Measurements from ENCODE around the gene ZNF593OS.

The ZNF593OS gene

DNA sequence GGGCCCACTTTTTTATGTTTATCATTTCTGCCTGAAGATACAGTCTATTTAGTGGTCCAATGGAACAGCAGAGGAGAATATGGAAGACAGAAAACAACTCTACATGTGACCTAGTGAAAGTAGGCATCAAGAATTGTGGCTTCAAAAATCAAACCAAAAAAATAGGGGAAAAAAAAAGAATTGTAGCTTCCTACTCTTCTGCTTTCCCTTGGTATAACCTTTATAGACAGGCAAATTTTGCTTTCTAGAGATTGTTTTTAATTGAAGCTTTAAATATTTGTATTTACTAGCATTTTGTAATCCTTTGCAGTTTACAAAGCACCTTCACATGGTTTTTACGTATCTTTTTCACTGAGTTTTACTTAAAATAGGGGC is 45.7 kb downstream of the ZNF593OS start:
- no peak for DNase-seq

DNA sequence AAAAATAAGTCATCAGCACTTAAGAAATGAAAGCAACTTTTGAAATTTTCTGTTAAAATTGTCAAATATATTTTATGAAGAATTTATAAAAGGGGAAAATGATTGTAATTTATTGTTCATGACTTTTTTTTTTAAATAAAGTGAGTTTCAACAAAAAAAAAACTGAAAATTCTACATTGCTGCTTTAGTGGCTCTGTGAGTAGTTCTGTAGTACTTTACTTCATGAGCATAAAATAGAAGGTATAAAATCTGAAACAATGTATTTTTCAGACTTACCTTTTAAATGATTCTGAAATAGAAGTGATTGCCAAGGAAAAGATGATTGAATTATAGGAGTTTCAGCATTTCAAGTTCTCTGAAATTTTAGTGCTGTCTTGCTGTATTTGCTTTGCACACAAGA is 46.2 kb downstream of the ZNF593OS start:
- DNase-seq = no peak

DNA sequence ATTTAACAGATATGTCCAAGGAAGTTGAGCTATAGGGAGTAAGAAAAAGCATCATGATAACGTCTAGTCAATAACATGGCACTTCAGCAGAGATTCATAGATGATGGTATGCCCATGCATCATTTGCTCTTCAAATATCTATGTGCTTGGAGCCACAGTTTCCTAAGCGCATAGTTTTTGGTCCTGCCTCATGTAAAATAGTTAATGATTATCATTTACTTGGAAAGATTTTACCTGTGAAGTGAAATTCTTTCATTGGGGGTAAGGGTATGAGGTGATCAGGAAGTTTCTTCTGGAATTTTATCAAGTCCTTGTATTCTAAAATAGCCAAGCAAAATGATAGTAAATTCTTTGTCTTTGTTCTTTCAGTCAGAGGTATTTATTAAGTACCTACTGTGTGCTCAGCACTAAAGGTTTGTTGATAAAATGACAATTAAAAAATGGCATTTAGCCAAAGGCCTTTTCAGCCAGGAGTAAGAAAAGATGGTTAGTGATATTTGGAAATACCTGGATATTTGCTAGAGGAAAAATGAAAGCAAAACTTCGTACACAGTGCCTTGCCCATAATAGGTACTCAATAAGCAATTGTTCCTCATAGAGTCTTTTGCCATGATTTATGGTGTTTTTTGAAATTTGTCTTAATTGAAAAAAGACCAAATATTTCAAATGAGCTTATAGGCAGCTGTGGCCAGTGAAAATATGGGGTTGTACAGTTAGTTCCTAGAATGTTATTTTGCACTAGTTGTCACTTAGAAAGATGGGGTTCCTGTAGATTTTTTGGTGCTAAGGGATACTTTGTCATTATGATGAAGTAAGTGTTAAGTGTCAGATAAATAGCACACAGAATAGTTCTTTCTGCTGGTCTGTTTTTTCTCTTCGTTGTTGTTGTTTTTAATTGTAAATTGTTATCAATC is 47.0 kb downstream of the ZNF593OS start:
- no peak for DNase-seq

DNA sequence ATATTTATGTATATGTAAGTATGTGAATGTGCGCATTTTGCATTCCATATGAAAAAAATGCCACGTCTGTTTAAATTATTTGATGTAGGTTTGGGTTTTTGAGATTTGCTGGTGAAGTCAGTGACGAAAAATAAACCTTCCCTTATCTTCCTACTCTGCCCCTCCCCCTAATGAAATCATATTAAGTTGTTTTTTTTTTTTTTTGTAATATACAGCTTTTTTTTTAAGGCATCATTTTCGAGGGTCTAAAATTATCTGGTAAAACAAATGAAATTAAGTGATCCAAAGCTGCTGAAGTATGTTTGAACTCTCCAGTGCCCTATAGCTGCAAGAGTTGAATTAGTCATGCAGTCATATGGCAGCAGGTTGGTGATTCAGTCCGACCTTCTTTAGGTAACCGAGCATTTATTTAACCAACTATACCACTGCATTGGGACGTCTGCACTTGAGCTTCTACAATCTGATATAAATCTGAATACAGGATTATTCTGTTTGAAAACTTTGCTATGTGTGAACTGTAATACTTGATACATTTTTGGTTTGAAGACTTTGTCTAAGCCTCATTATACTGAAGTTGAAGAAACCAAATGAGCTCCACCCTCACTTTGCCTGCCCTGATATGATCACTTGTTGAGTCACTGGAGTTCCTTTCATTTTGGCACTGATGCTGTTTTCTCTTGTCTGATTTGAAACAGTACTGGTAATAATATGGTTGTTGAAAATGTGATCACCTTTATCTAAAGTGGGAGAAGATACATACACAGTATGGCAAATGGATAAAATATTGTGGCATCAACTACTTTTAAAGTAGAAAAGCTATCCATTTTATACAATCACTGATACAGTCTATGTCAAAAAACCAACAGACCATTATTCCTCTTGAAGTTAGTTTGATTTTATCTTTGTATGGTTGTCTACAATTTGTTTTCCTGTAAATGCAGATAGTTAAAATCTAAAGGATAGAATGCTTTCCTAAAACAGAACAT is 48.4 kb downstream of the ZNF593OS start:
- no peak for DNase-seq

DNA sequence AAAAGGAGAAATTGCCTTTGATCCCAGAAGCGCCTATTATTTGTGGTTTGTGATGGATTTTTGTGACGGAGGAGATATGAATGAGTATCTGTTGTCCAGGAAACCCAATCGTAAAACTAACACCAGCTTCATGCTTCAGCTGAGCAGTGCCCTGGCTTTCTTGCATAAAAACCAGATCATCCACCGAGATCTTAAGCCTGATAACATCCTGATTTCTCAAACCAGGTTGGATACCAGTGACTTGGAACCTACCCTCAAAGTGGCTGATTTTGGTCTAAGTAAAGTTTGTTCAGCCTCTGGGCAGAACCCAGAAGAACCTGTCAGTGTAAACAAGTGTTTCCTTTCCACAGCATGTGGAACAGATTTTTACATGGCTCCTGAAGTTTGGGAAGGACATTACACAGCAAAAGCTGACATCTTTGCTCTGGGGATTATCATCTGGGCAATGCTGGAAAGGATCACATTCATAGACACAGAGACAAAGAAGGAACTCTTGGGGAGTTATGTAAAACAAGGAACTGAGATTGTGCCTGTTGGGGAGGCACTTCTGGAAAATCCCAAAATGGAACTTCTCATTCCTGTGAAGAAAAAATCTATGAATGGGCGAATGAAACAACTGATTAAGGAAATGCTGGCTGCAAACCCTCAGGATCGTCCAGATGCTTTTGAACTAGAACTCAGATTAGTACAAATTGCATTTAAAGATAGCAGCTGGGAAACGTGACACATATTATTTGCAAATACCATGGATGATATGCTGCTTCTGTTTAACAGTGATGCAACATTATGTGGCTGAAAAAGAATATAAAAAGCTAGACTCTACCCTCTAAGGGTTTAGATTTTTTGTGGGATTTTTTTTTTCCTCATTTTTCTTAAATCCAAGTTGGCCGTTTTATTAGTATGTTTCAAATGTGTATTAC is 49.5 kb downstream of the ZNF593OS start:
- DNase-seq = no peak

DNA sequence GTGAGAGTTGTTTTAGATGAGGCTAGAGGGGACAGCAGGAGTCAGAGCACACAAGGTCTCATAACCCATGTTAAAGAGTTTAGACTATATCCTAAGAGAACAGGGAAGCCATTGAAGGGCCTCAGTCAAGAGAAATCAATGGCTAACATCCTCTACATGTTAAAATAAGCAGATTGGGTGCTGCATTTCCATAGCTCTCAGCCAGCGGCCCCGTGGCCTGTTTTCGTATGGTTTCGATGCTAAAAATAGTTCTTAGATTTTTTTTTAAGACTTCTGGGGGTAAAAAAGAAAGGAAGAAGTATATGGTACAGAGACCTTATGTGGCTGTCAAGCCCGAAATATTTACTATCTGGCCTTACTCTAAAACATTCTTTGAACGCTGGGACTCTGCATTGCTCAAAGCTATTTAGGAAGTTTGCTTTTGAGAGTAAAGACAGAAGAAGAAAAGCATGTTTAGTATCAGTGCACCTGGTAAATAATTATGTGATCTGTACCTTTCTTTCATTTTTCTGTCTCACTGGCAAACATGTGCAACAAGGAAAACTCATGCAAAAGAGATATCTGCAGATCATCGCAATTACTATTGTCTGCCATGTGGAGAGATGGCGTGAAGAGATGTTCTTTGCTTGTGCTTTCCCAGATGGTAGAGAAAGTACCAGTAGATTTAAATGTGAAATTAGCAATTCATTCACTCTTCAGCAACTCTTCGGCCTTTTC is 51.6 kb downstream of the ZNF593OS start:
- no peak for DNase-seq
